Measurements from ENCODE around the gene DHX40.

The DHX40 gene

GRCh38 chr17:59607817-59608403 is 42.5 kb downstream of the DHX40 start:
- Mint-ChIP-seq H3K4me3 (no peak overlapping the region), H3K4me1 (ENCODE audit: low read depth) (no peaks in the 10 kb centered on the region), H3K36me3 (ENCODE audit: low read depth) (peaks cover 46% of the 10 kb centered on the region), H3K9me3 (no peaks in the 10 kb centered on the region), H3K27ac (no peak overlapping the region), H3K27me3 (no peaks in the 10 kb centered on the region)

GRCh38 chr17:59611503-59611902 is 46.1 kb downstream of the DHX40 start:
- Mint-ChIP-seq H3K9me3 (no peaks in the 10 kb centered on the region), H3K4me3 (no peak overlapping the region), H3K4me1 (ENCODE audit: low read depth) (peaks cover 3% of the 10 kb centered on the region), H3K27ac (no peak overlapping the region), H3K27me3 (no peaks in the 10 kb centered on the region), H3K36me3 (ENCODE audit: low read depth) (peaks cover 30% of the 10 kb centered on the region)

DNA sequence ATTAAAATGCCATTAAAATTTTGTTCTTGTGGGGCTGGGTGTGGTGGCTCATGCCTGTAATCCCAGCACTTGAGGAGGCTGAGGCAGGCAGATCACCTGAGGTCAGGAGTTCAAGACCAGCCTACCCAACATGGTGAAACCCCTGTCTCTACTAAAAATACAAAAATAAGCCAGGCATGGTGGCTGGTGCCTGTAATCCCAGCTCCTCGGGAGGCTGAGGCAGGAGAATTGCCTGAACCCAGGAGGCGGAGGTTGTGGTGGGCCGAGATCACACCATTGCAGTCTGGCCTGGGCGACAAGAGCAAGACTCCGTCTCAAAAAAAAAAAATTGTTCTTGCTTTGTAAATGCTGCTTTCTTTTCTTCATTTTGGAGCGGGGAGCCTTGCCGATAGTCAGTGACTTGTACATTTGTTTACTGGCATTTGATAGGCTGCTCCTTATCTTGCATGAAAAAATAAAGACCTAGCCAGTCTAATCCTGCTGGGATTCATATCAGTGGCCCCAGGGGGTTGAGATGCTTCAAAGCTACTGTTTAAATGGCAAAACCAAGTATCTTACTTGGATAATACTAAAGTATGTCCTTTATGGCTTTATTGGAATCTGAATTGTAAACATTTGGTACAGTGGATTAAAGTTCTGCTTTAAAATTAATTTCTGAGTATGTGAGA is 51.0 kb downstream of the DHX40 start:
- Mint-ChIP-seq H3K4me3 (no peak overlapping the region), H3K27me3 (no peaks in the 10 kb centered on the region), H3K27ac (no peak overlapping the region), H3K9me3 (no peaks in the 10 kb centered on the region), H3K4me1 (ENCODE audit: low read depth) (peaks cover 34% of the 10 kb centered on the region), H3K36me3 (ENCODE audit: low read depth) (peaks cover 12% of the 10 kb centered on the region)

DNA sequence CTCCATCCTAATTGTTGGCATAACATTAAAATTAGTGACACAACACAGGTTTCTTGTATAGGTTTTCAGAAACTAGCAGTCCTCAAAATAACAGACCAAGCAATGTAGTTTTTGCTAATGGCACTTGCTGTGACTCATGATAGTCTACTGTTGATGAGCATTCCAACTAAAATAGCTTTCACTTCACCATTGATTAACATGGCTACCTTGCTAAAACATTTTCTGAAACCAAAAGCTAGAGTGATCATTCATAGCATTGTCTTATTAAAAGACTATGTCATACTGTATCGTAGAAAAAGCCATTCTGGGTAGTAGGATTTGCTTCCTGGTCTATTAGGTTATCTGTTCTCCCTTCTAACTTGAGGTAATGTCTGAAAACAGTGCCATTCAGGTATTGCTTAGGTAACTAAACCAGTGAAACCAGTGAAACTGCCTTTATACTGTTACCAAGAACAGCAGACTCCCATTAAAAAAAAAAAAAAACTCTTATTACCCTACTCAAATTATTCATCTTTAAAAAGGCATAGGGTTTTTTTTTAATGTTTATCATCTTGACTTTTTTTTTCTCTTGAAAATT is 51.8 kb downstream of the DHX40 start:
- no peak overlapping the region for H3K4me3 Mint-ChIP-seq
- no peaks in the 10 kb centered on the region for H3K9me3 Mint-ChIP-seq
- no peaks in the 10 kb centered on the region for H3K27me3 Mint-ChIP-seq
- peaks cover 43% of the 10 kb centered on the region for H3K4me1 Mint-ChIP-seq (ENCODE audit: low read depth)
- H3K27ac Mint-ChIP-seq, result no peak overlapping the region
- peaks cover 17% of the 10 kb centered on the region for H3K36me3 Mint-ChIP-seq (ENCODE audit: low read depth)

- no peaks in the 10 kb centered on the region for H3K27me3 Mint-ChIP-seq
- H3K4me1 Mint-ChIP-seq (ENCODE audit: low read depth), result peaks cover 55% of the 10 kb centered on the region
- peaks cover 20% of the 10 kb centered on the region for H3K36me3 Mint-ChIP-seq (ENCODE audit: low read depth)
Observed at GRCh38 chr17:59619035-59619297, 53.6 kb downstream of the DHX40 start.

GRCh38 chr17:59619298-59620063 is 54.1 kb downstream of the DHX40 start, which contains the start of gene CLTC:
TSS of gene CLTC (plus strand) at chr17:59619895. CDS start at chr17:59620132, 237 bp downstream.
- Mint-ChIP-seq H3K4me1 (ENCODE audit: low read depth) (peaks cover 60% of the 10 kb centered on the region), H3K36me3 (ENCODE audit: low read depth) (peaks cover 22% of the 10 kb centered on the region), H3K4me3 (peak within 1 kb of the TSS; percentile 91), H3K27ac (peak within 1 kb of the TSS; percentile 97), H3K9me3 (no peaks in the 10 kb centered on the region), H3K27me3 (no peaks in the 10 kb centered on the region)

More at GRCh38 chr17:59619035-59619297, 53.6 kb downstream of the DHX40 start:
- Mint-ChIP-seq H3K9me3 (no peaks in the 10 kb centered on the region), H3K27ac (peak overlapping the region; percentile 97), H3K4me3 (peak overlapping the region; percentile 91)

DNA sequence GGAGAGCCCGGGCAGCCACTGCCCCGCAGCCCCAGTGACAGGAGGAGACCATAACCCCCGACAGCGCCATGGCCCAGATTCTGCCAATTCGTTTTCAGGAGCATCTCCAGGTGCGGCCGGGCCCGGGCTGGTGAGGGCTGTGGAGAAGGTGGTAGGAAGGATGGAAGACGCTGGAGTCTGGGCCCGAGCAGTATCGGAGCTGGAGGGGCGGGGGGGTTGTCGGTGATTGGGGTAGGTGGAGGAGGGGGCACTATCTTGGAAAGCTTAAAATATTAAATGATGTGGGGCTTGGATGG is 54.6 kb downstream of the DHX40 start:
- Mint-ChIP-seq H3K27ac (peak overlapping the region; percentile 97), H3K4me3 (peak overlapping the region; percentile 91), H3K27me3 (no peaks in the 10 kb centered on the region), H3K4me1 (ENCODE audit: low read depth) (peaks cover 60% of the 10 kb centered on the region), H3K9me3 (no peaks in the 10 kb centered on the region), H3K36me3 (ENCODE audit: low read depth) (peaks cover 22% of the 10 kb centered on the region)

- peaks cover 27% of the 10 kb centered on the region for H3K36me3 Mint-ChIP-seq (ENCODE audit: low read depth)
- peaks cover 66% of the 10 kb centered on the region for H3K4me1 Mint-ChIP-seq (ENCODE audit: low read depth)
- peak overlapping the region; percentile 91 for H3K4me3 Mint-ChIP-seq
- H3K27ac Mint-ChIP-seq, result peak overlapping the region; percentile 97
- no peaks in the 10 kb centered on the region for H3K27me3 Mint-ChIP-seq
- H3K9me3 Mint-ChIP-seq, result no peaks in the 10 kb centered on the region
Observed at GRCh38 chr17:59620518-59621259, 55.3 kb downstream of the DHX40 start.

DNA sequence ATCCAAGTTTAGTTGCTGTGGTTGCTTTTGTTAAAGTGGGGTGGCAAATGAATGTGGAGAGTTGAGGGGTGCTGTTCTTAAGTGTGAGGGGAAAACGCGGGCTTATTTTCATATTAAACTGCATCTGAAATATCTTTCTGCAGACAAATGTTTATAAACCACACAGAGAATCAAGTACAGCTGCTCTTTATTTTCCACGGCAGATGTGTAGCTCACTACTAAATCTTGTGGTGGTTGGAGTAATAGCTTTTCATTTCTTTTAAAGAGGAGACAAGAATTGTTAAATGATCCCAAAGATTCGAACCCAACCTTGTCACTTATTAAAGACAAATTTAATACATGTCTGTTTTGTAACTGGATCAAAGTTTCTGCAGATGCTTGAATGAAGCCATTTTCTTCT is 56.4 kb downstream of the DHX40 start:
- no peaks in the 10 kb centered on the region for H3K27me3 Mint-ChIP-seq
- no peaks in the 10 kb centered on the region for H3K9me3 Mint-ChIP-seq
- H3K27ac Mint-ChIP-seq, result peak overlapping the region; percentile 21
- H3K36me3 Mint-ChIP-seq (ENCODE audit: low read depth), result peaks cover 31% of the 10 kb centered on the region
- peak overlapping the region; percentile 91 for H3K4me3 Mint-ChIP-seq
- peaks cover 72% of the 10 kb centered on the region for H3K4me1 Mint-ChIP-seq (ENCODE audit: low read depth)

GRCh38 chr17:59623151-59623550 is 57.7 kb downstream of the DHX40 start:
- H3K27ac Mint-ChIP-seq, result peak overlapping the region; percentile 23
- H3K4me3 Mint-ChIP-seq, result peak overlapping the region; percentile 91

DNA sequence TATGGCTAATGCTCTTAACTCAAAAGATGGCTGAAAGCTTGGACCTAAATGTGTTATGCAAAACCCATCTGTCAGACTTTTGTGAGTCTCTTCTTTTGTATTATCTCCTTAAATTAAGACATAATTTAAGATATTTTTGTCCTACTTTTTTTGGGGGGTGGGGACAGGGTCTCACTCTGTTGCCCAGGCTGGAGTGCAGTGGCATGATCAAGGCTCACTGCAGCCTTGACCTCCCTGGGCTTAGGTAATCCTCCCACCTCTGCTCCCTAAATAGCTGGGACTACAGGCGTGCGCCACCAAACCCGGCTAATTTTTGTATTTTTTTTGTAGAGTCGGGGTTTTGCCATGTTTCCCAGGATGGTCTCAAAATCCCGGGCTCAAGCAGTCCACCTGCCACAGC is 61.3 kb downstream of the DHX40 start:
- H3K36me3 Mint-ChIP-seq (ENCODE audit: low read depth), result peaks cover 53% of the 10 kb centered on the region
- no peak overlapping the region for H3K4me3 Mint-ChIP-seq
- no peaks in the 10 kb centered on the region for H3K9me3 Mint-ChIP-seq
- no peak overlapping the region for H3K27ac Mint-ChIP-seq
- peaks cover 84% of the 10 kb centered on the region for H3K4me1 Mint-ChIP-seq (ENCODE audit: low read depth)
- no peaks in the 10 kb centered on the region for H3K27me3 Mint-ChIP-seq

More at GRCh38 chr17:59623151-59623550, 57.7 kb downstream of the DHX40 start:
- Mint-ChIP-seq H3K4me1 (ENCODE audit: low read depth) (peaks cover 72% of the 10 kb centered on the region), H3K36me3 (ENCODE audit: low read depth) (peaks cover 37% of the 10 kb centered on the region), H3K27me3 (no peaks in the 10 kb centered on the region), H3K9me3 (no peaks in the 10 kb centered on the region)

- H3K9me3 Mint-ChIP-seq, result no peaks in the 10 kb centered on the region
- H3K27ac Mint-ChIP-seq, result peak overlapping the region; percentile 33
- peaks cover 80% of the 10 kb centered on the region for H3K4me1 Mint-ChIP-seq (ENCODE audit: low read depth)
- H3K36me3 Mint-ChIP-seq (ENCODE audit: low read depth), result peaks cover 52% of the 10 kb centered on the region
- H3K27me3 Mint-ChIP-seq, result no peaks in the 10 kb centered on the region
- H3K4me3 Mint-ChIP-seq, result no peak overlapping the region
Observed at GRCh38 chr17:59627274-59627673, 61.9 kb downstream of the DHX40 start.

GRCh38 chr17:59627770-59628171 is 62.4 kb downstream of the DHX40 start:
- H3K4me1 Mint-ChIP-seq (ENCODE audit: low read depth), result peaks cover 80% of the 10 kb centered on the region
- no peak overlapping the region for H3K4me3 Mint-ChIP-seq
- H3K27me3 Mint-ChIP-seq, result no peaks in the 10 kb centered on the region
- H3K36me3 Mint-ChIP-seq (ENCODE audit: low read depth), result peaks cover 55% of the 10 kb centered on the region
- peak overlapping the region; percentile 33 for H3K27ac Mint-ChIP-seq
- H3K9me3 Mint-ChIP-seq, result no peaks in the 10 kb centered on the region

DNA sequence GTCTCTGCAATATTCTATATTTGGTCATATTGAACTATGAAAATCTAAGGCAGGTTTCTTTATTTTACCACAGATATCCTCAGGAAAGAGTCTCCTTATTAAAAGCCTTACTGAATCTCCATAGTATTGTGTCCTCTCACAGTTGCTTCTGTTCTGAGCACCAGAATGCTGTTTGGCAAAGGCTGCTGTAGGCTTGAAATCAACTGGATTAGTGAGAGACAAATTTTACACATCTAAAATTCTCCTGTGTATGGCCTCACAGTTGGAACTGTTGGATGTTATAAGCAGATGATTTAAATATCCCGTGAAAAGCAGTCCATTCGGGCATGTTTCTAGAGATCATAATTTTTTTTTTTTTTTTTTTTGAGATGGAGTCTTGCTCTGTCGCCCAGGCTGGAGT is 63.8 kb downstream of the DHX40 start:
- no peaks in the 10 kb centered on the region for H3K9me3 Mint-ChIP-seq
- H3K4me1 Mint-ChIP-seq (ENCODE audit: low read depth), result peaks cover 82% of the 10 kb centered on the region
- H3K4me3 Mint-ChIP-seq, result no peak overlapping the region
- no peak overlapping the region for H3K27ac Mint-ChIP-seq
- H3K36me3 Mint-ChIP-seq (ENCODE audit: low read depth), result peaks cover 46% of the 10 kb centered on the region
- H3K27me3 Mint-ChIP-seq, result no peaks in the 10 kb centered on the region

- peaks cover 77% of the 10 kb centered on the region for H3K4me1 Mint-ChIP-seq (ENCODE audit: low read depth)
- H3K27ac Mint-ChIP-seq, result no peak overlapping the region
- H3K9me3 Mint-ChIP-seq, result no peaks in the 10 kb centered on the region
- H3K4me3 Mint-ChIP-seq, result no peak overlapping the region
- H3K27me3 Mint-ChIP-seq, result no peaks in the 10 kb centered on the region
- peaks cover 37% of the 10 kb centered on the region for H3K36me3 Mint-ChIP-seq (ENCODE audit: low read depth)
Observed at GRCh38 chr17:59631276-59631675, 65.9 kb downstream of the DHX40 start.

Measured in stimulated activated naive CD8-positive, alpha-beta T cell treated with anti-CD3 and anti-CD28 coated beads, Interleukin-15, Interleukin-2, amounts not matched to agents 100 ng/mL and 50 ng/mL, for 24 hours (primary cell).